Esophagus muscularis mucosa (tissue), 4 donors: ENCODE measurements around the gene HDAC3. TPM values are rescaled to one million over a fixed set of nuclear protein-coding genes. Genes with fewer than 3 reads are reported as not detected.
A peak's percentile ranks its signal among the peaks of the same experiment; 100 is the strongest.

Experiments used
- DNase-seq: peaks from one replicate; pipeline ENCODE4 v3.0.0-alpha.2; 2017; ENCODE audit errors: extremely low spot score
- H3K27ac ChIP-seq, 4 donors: fragments of 200-600 bp; sonication (generic); replicated peaks in 1 of 4; 1 replicate in 3 of 4; 2 replicates in 1 of 4; pipeline ENCODE4 v1.5.1; 2016 to 2019; ENCODE audit warnings: mild to moderate bottlenecking in 1 of 4
- H3K27me3 ChIP-seq, 4 donors: fragments of 200-600 bp; sonication (generic); one replicate each; pipeline versions ENCODE4 v1.5.1 to v1.6.0; 2016 to 2019
- H3K36me3 ChIP-seq, 4 donors: fragments of 200-600 bp; sonication (generic); one replicate each; pipeline ENCODE4 v1.5.1; 2016 to 2019
- H3K4me1 ChIP-seq, 4 donors: fragments of 200-600 bp; sonication (generic); one replicate each; pipeline ENCODE4 v1.5.1; 2016 to 2019
- H3K4me3 ChIP-seq, 4 donors: fragments of 200-600 bp; sonication (generic); 1 replicate in 2 of 4; 2 replicates in 2 of 4; pipeline ENCODE4 v1.5.1; 2016 to 2019; ENCODE audit warnings: mild to moderate bottlenecking in 4 of 4, moderate library complexity in 1 of 4
- H3K9me3 ChIP-seq, 4 donors: fragments of 200-600 bp; sonication (generic); 1 replicate in 3 of 4; 2 replicates in 1 of 4; pipeline ENCODE4 v1.5.1; 2016 to 2019
- CTCF ChIP-seq, 3 experiments: fragments of 200-600 bp in 2 of 3; fragments of 450-650 bp in 1 of 3; sonication (generic) in 2 of 3; IDR thresholded peaks; one replicate each; pipeline ENCODE4 v1.5.1; 2017 to 2019; ENCODE audit warnings: antibody characterized with exemption in 3 of 3, mild to moderate bottlenecking in 2 of 3, moderate library complexity in 1 of 3
- EP300 ChIP-seq: sonication (generic); formaldehyde crosslinking; IDR thresholded peaks from one replicate; pipeline ENCODE4 v1.6.1; 2017; ENCODE audit warnings: antibody characterized with exemption
- POLR2A ChIP-seq: fragments of 450-650 bp; IDR thresholded peaks from one replicate; pipeline ENCODE4 v1.6.1; 2017; ENCODE audit warnings: antibody characterized with exemption, moderate library complexity, mild to moderate bottlenecking, low read depth
- POLR2AphosphoS5 ChIP-seq, 2 donors: sonication (generic); formaldehyde crosslinking; IDR thresholded peaks; one replicate each; pipeline ENCODE4 v1.6.1; 2017; ENCODE audit warnings: antibody characterized with exemption in 2 of 2
- WGBS: methylation state at CpG from one replicate; pipeline ENCODE4 v1.1.5; 2018; 5-methylcytosine and 5-hydroxymethylcytosine counted together
- intact Hi-C: fragments of 100-400 bp; cut with DNase I; formaldehyde crosslinking; loops from one replicate; pipeline ENCODE4 v1.15.1; 2023
- total RNA-seq, 4 donors: library from RNA; depleted of rRNA; stranded (reverse); fragments of >200 nt; gene quantifications; one replicate each; pipeline versions ENCODE4 v1.1.0 to v1.2.1, GENCODE V29; 2016

Gene HDAC3
- total RNA-seq, 4 donors from 2014 or later = 30.3 to 54.4 (median 44.3) TPM

GRCh38 chr5:141628175-141628788, 8.4 kb downstream of the HDAC3 start:
- Histone ChIP-seq H3K9me3 (no peaks in the 10 kb centered on the region), H3K27ac (no peak overlapping the region), H3K36me3 (peaks cover 42 to 79% (median 68%) of the 10 kb centered on the region in 4 donors), H3K4me1 (peaks cover 0 to 14% (median 4%) of the 10 kb centered on the region in 4 donors), H3K27me3 (no peaks in the 10 kb centered on the region), H3K4me3 (no peak overlapping the region)
- intact Hi-C loops = no loop called here
- no peak for TF ChIP-seq POLR2A
- no peak for TF ChIP-seq CTCF (IDR thresholded peaks at IDR 0.05)
- no peak for TF ChIP-seq EP300
- TF ChIP-seq POLR2AphosphoS5 (IDR thresholded peaks at IDR 0.05) = no peak
- no peak for DNase-seq
- 91% methylated on average over 5 of the region's 6 CpGs for WGBS

GRCh38 chr5:141623611-141624010, 13.0 kb downstream of the HDAC3 start:
- no peak overlapping the region for H3K27ac ChIP-seq
- H3K9me3 ChIP-seq = no peaks in the 10 kb centered on the region
- H3K36me3 ChIP-seq = peaks cover 45 to 84% (median 77%) of the 10 kb centered on the region in 4 donors
- H3K4me3 ChIP-seq = no peak overlapping the region
- WGBS = 97% methylated on average over 5 of the region's 5 CpGs
- H3K27me3 ChIP-seq = no peaks in the 10 kb centered on the region
- TF ChIP-seq EP300 = no peak
- TF ChIP-seq POLR2A = no peak
- TF ChIP-seq CTCF (IDR thresholded peaks at IDR 0.05) = no peak
- no peak for TF ChIP-seq POLR2AphosphoS5 (IDR thresholded peaks at IDR 0.05)
- intact Hi-C loops = no loop called here
- DNase-seq = no peak
- H3K4me1 ChIP-seq = peaks cover 3 to 8% (median 5%) of the 10 kb centered on the region in 4 donors

- Histone ChIP-seq H3K9me3 (no peaks in the 10 kb centered on the region), H3K4me3 (no peak overlapping the region), H3K4me1 (peaks cover 3 to 10% (median 5%) of the 10 kb centered on the region in 4 donors), H3K27ac (no peak overlapping the region), H3K27me3 (no peaks in the 10 kb centered on the region), H3K36me3 (peaks cover 41 to 80% (median 73%) of the 10 kb centered on the region in 4 donors)
- TF ChIP-seq POLR2AphosphoS5 (IDR thresholded peaks at IDR 0.05) (no peak), CTCF (IDR thresholded peaks at IDR 0.05) (no peak), POLR2A (no peak), EP300 (no peak)
- DNase-seq = no peak
- intact Hi-C loops = no loop called here
Observed at GRCh38 chr5:141623186-141623585, 13.5 kb downstream of the HDAC3 start.

- H3K9me3 ChIP-seq = no peaks in the 10 kb centered on the region
- peaks cover 10 to 40% (median 35%) of the 10 kb centered on the region in 4 donors for H3K36me3 ChIP-seq
- H3K27me3 ChIP-seq = no peaks in the 10 kb centered on the region
- intact Hi-C loops = loop anchor here (1.0 kb wide), 1 partner anchor 27 kb away; no protein-coding TSS in a partner anchor
- DNase-seq = peak; percentile 99
- peak within 1 kb of the TSS; percentile 75 to 93 (median 88) for H3K4me3 ChIP-seq
- WGBS = 15% methylated on average over 4 of the region's 70 CpGs
- TF ChIP-seq POLR2A (peak; percentile 80), EP300 (no peak), CTCF (IDR thresholded peaks at IDR 0.05) (peak; percentile 99 to 100 (median 100)), POLR2AphosphoS5 (IDR thresholded peaks at IDR 0.05) (peak; percentile 89 to 92)
- peaks cover 24 to 36% (median 30%) of the 10 kb centered on the region in 4 donors for H3K4me1 ChIP-seq
- peak within 1 kb of the TSS; percentile 83 to 93 (median 91) for H3K27ac ChIP-seq
Observed at GRCh38 chr5:141618804-141619554, 17.7 kb downstream of the HDAC3 start, which contains the start of gene DIAPH1. TSS of gene DIAPH1 (minus strand) at chr5:141619000. CDS start at chr5:141618914, 86 bp downstream.
